Neural cell (in vitro differentiated cells): ENCODE results near the gene SNTG2. TPM values are rescaled to one million over a fixed set of nuclear protein-coding genes. Genes with fewer than 3 reads are reported as not detected.

Source experiments
- H2AFZ ChIP-seq: fragments of 200-600, 300-800 bp; sonication (generic), shearing (Covaris generic); 2 replicates; pipeline ENCODE4 v1.6.0; 2014; ENCODE audit warnings: low read depth, mild to moderate bottlenecking, antibody characterized with exemption, low read length, moderate library complexity
- H3F3A ChIP-seq: fragments of 200-600 bp; shearing (Covaris generic); 2 replicates; pipeline ENCODE4 v1.6.1; 2016; ENCODE audit warnings: mild to moderate bottlenecking, moderate library complexity, mixed read lengths, antibody characterized with exemption, low read length; ENCODE audit not compliant: insufficient read depth, poor library complexity, severe bottlenecking
- H3K27ac ChIP-seq: fragments of 200-600, 300-800 bp; sonication (generic), shearing (Covaris generic); 2 replicates; pipeline ENCODE4 v1.5.1; 2014; ENCODE audit warnings: mild to moderate bottlenecking, low read length, moderate library complexity
- H3K27me3 ChIP-seq: fragments of 300-800, 200-600 bp; sonication (generic), shearing (Covaris generic); 2 replicates; pipeline ENCODE4 v1.6.0; 2014; ENCODE audit warnings: mild to moderate bottlenecking, low read depth, low read length, moderate library complexity; ENCODE audit not compliant: insufficient read depth
- H3K36me3 ChIP-seq: fragments of 300-800, 200-600 bp; sonication (generic), shearing (Covaris generic); 2 replicates; pipeline ENCODE4 v1.5.1; 2014; ENCODE audit warnings: mild to moderate bottlenecking, antibody characterized with exemption, low read length, moderate library complexity; ENCODE audit not compliant: insufficient read depth
- H3K4me2 ChIP-seq: fragments of 300-800, 200-600 bp; sonication (generic), shearing (Covaris generic); 2 replicates; pipeline ENCODE4 v1.6.0; 2014; ENCODE audit warnings: mild to moderate bottlenecking, low read length
- H3K4me3 ChIP-seq: fragments of 300-800, 200-600 bp; sonication (generic), shearing (Covaris generic); 2 replicates; pipeline ENCODE4 v1.5.1; 2014; ENCODE audit warnings: mild to moderate bottlenecking, low read length, moderate library complexity
- H3K79me2 ChIP-seq: fragments of 200-600 bp; shearing (Covaris generic); replicated peaks from 2 replicates; pipeline ENCODE4 v1.6.0; 2014; ENCODE audit warnings: mild to moderate bottlenecking, low read length, moderate library complexity; ENCODE audit not compliant: insufficient read depth
- H3K9ac ChIP-seq: fragments of 300-800, 200-600 bp; sonication (generic), shearing (Covaris generic); 2 replicates; pipeline ENCODE4 v1.6.1; 2016; ENCODE audit warnings: mild to moderate bottlenecking, low read length, mixed read lengths
- H3K9me2 ChIP-seq: fragments of 200-600 bp; shearing (Covaris generic); 2 replicates; pipeline ENCODE4 v1.6.1; 2016; ENCODE audit warnings: mild to moderate bottlenecking, low read length, mixed read lengths; ENCODE audit not compliant: insufficient read depth
- H3K9me3 ChIP-seq: fragments of 200-600, 300-800 bp; sonication (generic), shearing (Covaris generic); 2 replicates; pipeline ENCODE4 v1.6.1; 2016; ENCODE audit warnings: mild to moderate bottlenecking, mixed run types, low read length, moderate library complexity, mixed read lengths
- H4K20me1 ChIP-seq: fragments of 200-600 bp; shearing (Covaris generic); 2 replicates; pipeline ENCODE4 v1.6.1; 2016; ENCODE audit warnings: mild to moderate bottlenecking, mixed run types; ENCODE audit not compliant: insufficient read depth
- CTCF ChIP-seq: fragments of 450-650 bp; IDR thresholded peaks from 2 replicates; pipeline ENCODE4 v1.5.1; 2014; ENCODE audit warnings: antibody characterized with exemption, mild to moderate bottlenecking, moderate library complexity; ENCODE audit not compliant: poor library complexity, severe bottlenecking
- EP300 ChIP-seq: fragments of 450-650 bp; conservative IDR thresholded peaks from 2 replicates; pipeline ENCODE4 v1.6.1; 2014; ENCODE audit warnings: antibody characterized with exemption, mild to moderate bottlenecking, moderate library complexity; ENCODE audit not compliant: poor library complexity, severe bottlenecking
- EZH2 ChIP-seq: fragments of 200-600, 300-800 bp; shearing (Covaris generic), sonication (generic); IDR thresholded peaks from 2 replicates; pipeline ENCODE4 v1.6.1; 2014; ENCODE audit warnings: antibody characterized with exemption, low read length, borderline replicate concordance, mild to moderate bottlenecking; ENCODE audit not compliant: insufficient read depth, poor library complexity, severe bottlenecking
- MXI1 ChIP-seq: fragments of 450-650 bp; conservative IDR thresholded peaks from 2 replicates; pipeline ENCODE4 v1.6.1; 2014; ENCODE audit warnings: antibody characterized with exemption, mild to moderate bottlenecking; ENCODE audit not compliant: poor library complexity, severe bottlenecking
- POLR2AphosphoS5 ChIP-seq: IDR thresholded peaks from 2 replicates; pipeline ENCODE4 v1.6.1; 2012
- RAD21 ChIP-seq: fragments of 450-650 bp; conservative IDR thresholded peaks from 2 replicates; pipeline ENCODE4 v1.6.1; 2014; ENCODE audit warnings: antibody characterized with exemption, mild to moderate bottlenecking, moderate library complexity
- REST ChIP-seq: IDR thresholded peaks from 2 replicates; pipeline ENCODE4 v1.6.1; 2012; ENCODE audit warnings: borderline replicate concordance
- SMC3 ChIP-seq: fragments of 450-650 bp; conservative IDR thresholded peaks from 2 replicates; pipeline ENCODE4 v1.6.1; 2014; ENCODE audit warnings: antibody characterized with exemption, mild to moderate bottlenecking, moderate library complexity; ENCODE audit not compliant: poor library complexity
- TAF1 ChIP-seq: IDR thresholded peaks from 2 replicates; pipeline ENCODE4 v1.6.1; 2012; ENCODE audit warnings: low read depth
- polyA plus RNA-seq: library from polyadenylated mRNA; depleted of rRNA; stranded (reverse); fragments of >200 nt; gene quantifications from 2 replicates; pipeline ENCODE4 v1.2.3, GENCODE V29; 2014

SNTG2 gene
- polyA plus RNA-seq, 1 donor from 2014 or later = not detected

- Histone ChIP-seq H3K9me2 (no peaks in the 10 kb centered on the region), H3K9ac (no peak overlapping the region)
- TF ChIP-seq RAD21 = no peak
- no peak for TF ChIP-seq EP300
- TF ChIP-seq SMC3 = no peak
- TF ChIP-seq POLR2AphosphoS5 = no peak
- no peak for TF ChIP-seq MXI1
- no peak for TF ChIP-seq CTCF
- no peak for TF ChIP-seq EZH2
- no peak for TF ChIP-seq TAF1
- TF ChIP-seq REST = no peak
These were observed 346.9 kb downstream of the SNTG2 start for GRCh38 chr2:1297372-1298159.

DNA sequence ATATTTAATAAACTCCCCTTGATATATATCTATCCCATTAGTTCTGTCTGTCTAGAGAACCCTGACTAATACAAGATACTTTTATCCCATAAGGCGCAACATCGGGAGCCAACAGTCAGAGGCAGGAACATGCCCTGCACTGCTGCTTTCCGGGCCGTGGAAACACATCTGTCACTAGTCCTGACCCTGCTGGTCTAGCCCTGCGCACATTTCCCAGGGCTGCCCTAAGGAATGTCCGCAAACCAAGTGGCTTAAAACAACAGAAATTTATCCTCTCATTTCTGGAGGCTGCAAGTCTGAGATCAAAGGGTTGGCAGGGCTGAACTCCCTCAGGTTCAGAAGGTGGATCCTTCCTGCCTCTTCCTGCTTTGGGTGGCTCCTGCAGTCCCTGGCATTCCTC lies 348.4 kb downstream of the SNTG2 start:
- Histone ChIP-seq H3K9me2 (no peaks in the 10 kb centered on the region), H3K9ac (no peak overlapping the region), H2AFZ (no peak overlapping the region), H3K4me2 (no peak overlapping the region), H3F3A (no peaks in the 10 kb centered on the region), H4K20me1 (no peaks in the 10 kb centered on the region), H3K9me3 (no peaks in the 10 kb centered on the region), H3K27ac (no peak overlapping the region), H3K36me3 (no peaks in the 10 kb centered on the region), H3K27me3 (no peaks in the 10 kb centered on the region), H3K79me2 (no peaks in the 10 kb centered on the region), H3K4me3 (no peak overlapping the region)
- no peak for TF ChIP-seq REST
- no peak for TF ChIP-seq EP300
- no peak for TF ChIP-seq MXI1
- TF ChIP-seq RAD21 = no peak
- TF ChIP-seq CTCF = no peak
- no peak for TF ChIP-seq SMC3
- no peak for TF ChIP-seq POLR2AphosphoS5
- no peak for TF ChIP-seq EZH2
- no peak for TF ChIP-seq TAF1

More at GRCh38 chr2:1297372-1298159, 346.9 kb downstream of the SNTG2 start:
- Histone ChIP-seq H3K4me3 (no peak overlapping the region), H3K36me3 (no peaks in the 10 kb centered on the region), H3K9me3 (no peaks in the 10 kb centered on the region), H3F3A (no peaks in the 10 kb centered on the region), H3K79me2 (no peaks in the 10 kb centered on the region), H3K27ac (no peak overlapping the region), H4K20me1 (no peaks in the 10 kb centered on the region), H2AFZ (no peak overlapping the region), H3K27me3 (no peaks in the 10 kb centered on the region), H3K4me2 (no peak overlapping the region)
